HL-60 (cell line): ENCODE measurements around the gene MRPL48.

Experiments
- CTCF ChIP-seq: IDR thresholded peaks from one replicate; pipeline ENCODE4 v1.5.1; 2011; ENCODE audit warnings: low read length, control low read depth, inconsistent platforms; ENCODE audit not compliant: insufficient read depth
- GABPA ChIP-seq: IDR thresholded peaks from 2 replicates; pipeline ENCODE4 v1.6.1; 2012; ENCODE audit warnings: low read depth
- POLR2AphosphoS5 ChIP-seq: IDR thresholded peaks from 2 replicates; pipeline ENCODE4 v1.6.1; 2012; ENCODE audit warnings: low read depth
- REST ChIP-seq: IDR thresholded peaks from 2 replicates; pipeline ENCODE4 v1.6.1; 2012; ENCODE audit warnings: low read depth; ENCODE audit not compliant: insufficient replicate concordance

GRCh38 chr11:73795925-73796632 lies 8.4 kb downstream of the MRPL48 start:
- TF ChIP-seq CTCF (no peak), REST (no peak), POLR2AphosphoS5 (no peak), GABPA (no peak)
